Subcutaneous adipose tissue (tissue), 4 donors: ENCODE measurements around the gene TAGLN. TPM values are rescaled to one million over a fixed set of nuclear protein-coding genes. Genes with fewer than 3 reads are reported as not detected.

Experiments used
- total RNA-seq, 4 donors: library from RNA; depleted of rRNA; stranded (reverse); fragments of >200 nt; gene quantifications; one replicate each; pipeline ENCODE4 v1.1.0, GENCODE V29; 2016
- TF ChIP-seq, protein P1 (sequence below): fragments of 450-650 bp; IDR thresholded peaks from one replicate; pipeline ENCODE4 v1.5.1; 2016; ENCODE audit warnings: low read depth, mild to moderate bottlenecking, control low read depth, antibody characterized with exemption, moderate library complexity

Gene TAGLN
- total RNA-seq, 4 donors from 2014 or later, result 240 to 872 (median 614) TPM

DNA sequence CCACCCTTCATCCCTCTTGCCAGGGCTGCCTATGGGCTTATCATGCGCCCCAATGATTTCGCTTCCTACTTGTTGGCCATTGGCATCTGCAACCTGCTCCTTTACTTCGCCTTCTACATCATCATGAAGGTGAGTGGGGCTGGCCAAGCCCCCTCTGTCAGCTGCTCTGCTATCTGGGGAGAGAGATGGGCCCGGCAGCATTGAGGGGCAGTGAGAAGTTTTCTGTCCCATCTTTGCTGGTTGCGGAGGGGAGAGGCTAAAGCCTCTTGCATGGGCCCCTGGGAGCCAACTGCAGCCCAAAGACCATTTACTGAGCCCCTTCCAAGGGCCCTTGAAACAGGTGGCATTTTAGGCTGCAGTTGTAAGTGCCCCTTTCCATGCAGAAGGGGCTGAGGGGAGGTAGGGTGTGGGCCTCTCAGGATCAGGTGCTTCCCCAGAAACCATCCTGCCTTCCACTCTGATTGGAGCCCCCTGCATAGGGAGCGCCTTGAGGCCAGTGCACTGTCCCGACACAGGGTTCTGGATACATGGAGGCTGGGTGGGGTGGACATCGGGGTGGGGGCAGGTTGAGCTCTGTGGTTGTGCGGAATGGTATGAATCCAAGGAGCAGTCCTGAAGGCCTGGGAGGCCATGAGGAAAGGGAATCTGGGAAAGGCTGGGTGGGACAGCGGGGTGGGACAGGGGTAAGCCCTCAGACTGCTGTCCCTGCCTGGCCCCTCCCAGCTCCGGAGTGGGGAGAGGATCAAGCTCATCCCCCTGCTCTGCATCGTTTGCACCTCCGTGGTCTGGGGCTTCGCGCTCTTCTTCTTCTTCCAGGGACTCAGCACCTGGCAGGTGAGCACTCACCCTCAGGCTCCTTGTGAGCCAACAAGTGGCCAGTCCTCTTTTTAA lies 5.8 kb upstream of the TAGLN start:
- TF ChIP-seq, protein P1, sequence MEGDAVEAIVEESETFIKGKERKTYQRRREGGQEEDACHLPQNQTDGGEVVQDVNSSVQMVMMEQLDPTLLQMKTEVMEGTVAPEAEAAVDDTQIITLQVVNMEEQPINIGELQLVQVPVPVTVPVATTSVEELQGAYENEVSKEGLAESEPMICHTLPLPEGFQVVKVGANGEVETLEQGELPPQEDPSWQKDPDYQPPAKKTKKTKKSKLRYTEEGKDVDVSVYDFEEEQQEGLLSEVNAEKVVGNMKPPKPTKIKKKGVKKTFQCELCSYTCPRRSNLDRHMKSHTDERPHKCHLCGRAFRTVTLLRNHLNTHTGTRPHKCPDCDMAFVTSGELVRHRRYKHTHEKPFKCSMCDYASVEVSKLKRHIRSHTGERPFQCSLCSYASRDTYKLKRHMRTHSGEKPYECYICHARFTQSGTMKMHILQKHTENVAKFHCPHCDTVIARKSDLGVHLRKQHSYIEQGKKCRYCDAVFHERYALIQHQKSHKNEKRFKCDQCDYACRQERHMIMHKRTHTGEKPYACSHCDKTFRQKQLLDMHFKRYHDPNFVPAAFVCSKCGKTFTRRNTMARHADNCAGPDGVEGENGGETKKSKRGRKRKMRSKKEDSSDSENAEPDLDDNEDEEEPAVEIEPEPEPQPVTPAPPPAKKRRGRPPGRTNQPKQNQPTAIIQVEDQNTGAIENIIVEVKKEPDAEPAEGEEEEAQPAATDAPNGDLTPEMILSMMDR, result no peak

DNA sequence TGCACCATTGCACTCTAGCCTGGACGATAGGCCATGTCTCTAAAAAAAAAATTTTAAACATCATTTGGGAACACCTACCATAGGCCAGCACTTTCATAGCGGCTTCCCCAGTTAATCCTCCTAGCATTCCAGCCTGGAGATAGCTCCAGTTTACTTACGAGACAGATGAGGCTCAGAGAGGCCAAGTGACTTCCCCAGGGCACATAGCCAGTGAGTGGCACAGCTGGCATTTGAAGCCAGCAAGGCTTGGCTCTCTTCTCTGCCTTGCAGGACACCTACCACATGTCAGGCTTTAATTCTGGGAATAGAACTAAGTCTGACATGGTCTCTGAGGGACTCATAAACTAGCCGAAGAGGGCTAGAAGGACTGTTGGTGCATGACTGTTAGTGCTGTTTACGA lies 4.9 kb upstream of the TAGLN start:
- TF ChIP-seq, protein P1, result no peak

DNA sequence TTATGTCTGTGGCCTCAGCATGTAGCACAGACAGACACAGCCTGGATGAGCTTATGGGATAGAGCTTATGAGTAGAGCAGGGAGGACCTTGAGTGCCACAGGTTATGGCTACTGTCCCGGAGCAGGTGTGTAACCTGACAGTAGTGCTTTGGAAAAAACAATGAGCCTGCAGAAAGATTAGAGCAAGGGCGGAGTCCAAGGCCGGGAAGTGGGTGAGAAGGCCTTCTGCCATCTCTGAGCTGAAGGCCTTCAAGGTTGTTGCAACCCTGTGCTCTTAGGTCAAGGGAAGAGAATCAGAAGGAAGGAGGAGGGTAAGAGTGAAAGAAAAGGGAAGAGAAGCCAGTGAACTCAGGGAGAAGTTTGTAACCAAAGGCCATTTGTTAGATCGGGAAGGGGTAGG lies 3.9 kb upstream of the TAGLN start:
- TF ChIP-seq, protein P1, result no peak

DNA sequence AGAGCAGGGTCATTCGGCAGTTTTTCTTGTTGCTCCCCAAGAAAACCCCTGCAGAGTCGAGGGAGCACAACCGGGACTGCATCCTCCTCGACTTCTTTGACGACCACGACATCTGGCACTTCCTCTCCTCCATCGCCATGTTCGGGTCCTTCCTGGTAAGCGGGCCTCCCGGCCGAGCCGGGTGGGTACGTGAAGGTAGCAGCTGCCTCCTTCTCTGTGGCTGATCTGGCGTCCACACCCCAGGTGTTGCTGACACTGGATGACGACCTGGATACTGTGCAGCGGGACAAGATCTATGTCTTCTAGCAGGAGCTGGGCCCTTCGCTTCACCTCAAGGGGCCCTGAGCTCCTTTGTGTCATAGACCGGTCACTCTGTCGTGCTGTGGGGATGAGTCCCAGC lies 3.4 kb upstream of the TAGLN start:
- TF ChIP-seq, protein P1, result no peak

DNA sequence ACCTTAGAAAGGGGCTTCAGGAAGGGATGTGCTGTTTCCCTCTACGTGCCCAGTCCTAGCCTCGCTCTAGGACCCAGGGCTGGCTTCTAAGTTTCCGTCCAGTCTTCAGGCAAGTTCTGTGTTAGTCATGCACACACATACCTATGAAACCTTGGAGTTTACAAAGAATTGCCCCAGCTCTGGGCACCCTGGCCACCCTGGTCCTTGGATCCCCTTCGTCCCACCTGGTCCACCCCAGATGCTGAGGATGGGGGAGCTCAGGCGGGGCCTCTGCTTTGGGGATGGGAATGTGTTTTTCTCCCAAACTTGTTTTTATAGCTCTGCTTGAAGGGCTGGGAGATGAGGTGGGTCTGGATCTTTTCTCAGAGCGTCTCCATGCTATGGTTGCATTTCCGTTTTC lies 2.2 kb upstream of the TAGLN start:
- TF ChIP-seq, protein P1, result no peak

DNA sequence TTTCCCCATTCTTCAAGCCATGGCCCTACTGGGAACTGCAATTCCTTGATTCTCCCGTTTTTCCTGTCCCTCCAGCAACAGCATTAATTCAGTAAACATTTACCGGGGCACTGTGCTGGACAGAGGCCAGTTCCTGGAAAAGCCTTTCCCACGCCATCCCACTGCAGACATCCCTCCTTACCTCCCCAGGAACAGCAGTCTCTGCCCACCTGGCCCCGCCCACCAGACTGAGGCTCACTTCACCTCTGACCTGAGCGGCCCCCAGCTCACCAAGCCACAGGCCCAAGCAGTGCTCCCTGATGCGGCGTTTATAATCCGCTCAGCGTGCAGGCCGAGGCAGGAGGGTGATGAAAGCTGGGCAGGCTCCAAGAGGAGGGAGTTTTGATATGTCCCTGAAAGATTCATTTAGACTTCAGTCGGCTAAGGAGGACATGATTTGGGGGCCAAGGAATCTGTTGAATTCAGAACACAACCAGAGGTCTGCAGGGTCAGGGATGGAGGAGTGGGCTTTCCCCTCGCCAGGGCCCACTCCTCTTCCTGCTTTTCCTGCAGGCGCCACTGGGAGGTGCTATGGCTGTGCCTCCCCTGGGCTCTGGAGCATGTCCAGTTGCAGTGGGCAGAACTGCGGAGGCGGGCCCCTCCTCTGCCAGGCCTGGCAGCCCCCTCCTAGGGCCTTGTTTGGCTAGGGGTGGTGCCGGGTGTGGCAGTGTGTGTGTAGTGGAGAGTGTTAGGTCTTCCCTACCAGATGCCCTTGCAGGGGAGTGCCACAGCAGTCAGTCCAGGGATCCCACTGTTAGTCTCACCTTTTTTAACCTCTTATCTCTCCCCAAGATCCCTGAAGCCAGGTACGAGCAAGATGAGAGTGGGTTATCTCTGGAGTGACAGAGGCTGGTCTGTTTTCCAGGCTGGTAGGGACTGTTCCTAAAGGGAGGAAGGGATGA lies 1.4 kb upstream of the TAGLN start:
- TF ChIP-seq, protein P1, result no peak

DNA sequence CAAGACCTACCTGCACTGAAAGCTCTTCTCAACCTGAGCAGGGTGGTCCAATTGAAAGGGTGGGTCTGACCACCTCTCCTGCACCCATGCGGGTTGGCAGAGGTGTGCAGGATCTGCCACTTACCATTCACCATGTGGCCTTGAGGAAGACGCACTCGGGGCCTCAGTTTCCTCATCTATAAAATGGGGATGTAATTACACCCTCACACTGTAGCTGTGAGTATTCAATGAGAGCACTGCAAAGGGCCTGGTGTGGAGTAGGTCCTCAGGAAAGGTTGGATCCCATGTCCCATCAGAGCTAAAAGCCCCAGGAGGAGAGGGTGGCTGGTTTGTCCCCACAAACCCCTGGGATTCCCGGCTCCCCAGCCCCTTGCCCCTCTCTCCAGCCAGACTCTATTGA lies 557 bp upstream of the TAGLN start:
- TF ChIP-seq, protein P1, result no peak
